ENCODE data around the gene AXIN1.
"Not testable (repeated sequence)": the region's sequence is repeated elsewhere in the genome, so short reads cannot be mapped to it uniquely, and the experiment has no call there.

Gene AXIN1

DNA sequence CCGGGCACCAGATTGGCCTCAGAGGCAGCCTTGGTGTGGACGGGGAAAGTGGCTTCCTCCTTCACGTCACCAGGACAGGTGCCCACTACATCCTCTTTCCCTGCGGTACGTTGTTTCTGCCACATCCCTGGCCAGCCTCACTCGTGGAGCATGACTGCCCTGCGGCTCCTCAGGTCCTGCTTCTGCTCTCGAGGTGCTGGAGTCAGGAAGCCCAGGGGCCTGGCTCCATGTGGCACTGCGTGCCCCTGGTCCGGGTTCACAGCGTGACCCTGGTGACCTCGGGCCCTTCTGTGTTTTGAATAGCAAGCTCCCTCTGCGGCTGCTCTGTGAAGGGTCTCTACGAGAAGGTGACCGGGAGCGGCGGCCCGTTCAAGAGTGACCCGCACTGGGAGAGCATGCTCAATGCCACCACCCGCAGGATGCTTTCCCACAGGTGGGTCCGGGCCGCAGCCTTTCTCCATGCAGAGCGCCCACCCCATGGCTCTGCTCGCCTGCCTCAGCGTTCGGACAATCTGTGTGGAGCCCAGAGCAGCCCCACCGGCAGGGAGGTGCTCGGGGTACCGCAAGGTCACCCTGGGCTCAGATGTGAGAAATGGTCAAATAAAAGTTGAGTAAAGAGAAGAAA is 90.3 kb downstream of the AXIN1 start:
- no peak for DNase-seq

DNA sequence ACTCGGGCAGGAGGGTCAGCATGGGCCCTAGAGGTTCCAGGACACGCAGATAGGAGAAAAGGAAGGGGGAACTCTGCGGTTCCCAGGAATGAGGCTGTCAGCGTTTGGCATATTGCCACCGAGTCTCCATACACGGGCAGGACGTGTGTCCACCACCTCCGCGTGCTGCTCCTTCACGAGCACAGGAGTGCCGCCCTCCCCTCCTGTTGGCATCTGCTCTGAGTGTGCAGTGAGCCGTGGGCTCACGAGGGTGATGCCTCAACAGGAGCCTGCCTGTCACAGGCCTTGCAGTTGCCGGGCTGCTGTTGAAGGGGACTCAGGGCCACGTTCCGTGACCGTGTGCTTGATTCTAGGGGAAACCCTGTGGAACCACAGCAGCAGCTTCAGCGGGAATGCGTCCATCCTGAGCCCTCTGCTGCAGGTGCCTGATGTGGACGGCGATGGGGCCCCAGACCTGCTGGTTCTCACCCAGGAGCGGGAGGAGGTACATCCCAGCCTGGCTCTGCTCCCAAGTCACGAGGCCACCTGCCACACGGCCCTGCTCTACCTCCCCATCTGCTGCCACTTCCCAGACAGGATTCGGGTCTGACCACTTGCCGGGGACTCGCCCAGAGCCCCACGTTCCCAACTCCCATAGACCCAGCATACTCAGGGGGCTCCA is 91.4 kb downstream of the AXIN1 start:
- DNase-seq: no peak

GRCh38 chr16:260326-260725 is 92.2 kb downstream of the AXIN1 start:
- no peak for DNase-seq

DNA sequence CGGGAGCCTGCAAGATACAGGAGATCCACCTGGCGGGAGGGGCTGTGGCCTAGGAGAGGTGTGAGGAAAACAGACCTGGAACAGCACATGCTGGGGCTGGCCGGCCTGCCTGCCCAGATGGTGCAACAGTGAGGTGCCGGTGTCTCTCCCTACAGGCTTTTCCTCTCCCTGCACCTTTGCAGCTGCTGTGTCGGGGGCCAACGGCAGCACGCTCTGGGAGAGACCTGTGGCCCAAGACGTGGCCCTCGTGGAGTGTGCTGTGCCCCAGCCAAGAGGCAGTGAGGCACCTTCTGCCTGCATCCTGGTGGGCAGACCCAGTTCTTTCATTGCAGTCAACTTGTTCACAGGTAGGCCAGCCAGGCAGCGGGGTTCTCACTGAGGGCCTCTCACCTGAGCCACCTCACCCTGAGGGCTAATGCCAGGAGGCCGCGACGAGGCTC is 92.7 kb downstream of the AXIN1 start:
- no peak for DNase-seq

DNA sequence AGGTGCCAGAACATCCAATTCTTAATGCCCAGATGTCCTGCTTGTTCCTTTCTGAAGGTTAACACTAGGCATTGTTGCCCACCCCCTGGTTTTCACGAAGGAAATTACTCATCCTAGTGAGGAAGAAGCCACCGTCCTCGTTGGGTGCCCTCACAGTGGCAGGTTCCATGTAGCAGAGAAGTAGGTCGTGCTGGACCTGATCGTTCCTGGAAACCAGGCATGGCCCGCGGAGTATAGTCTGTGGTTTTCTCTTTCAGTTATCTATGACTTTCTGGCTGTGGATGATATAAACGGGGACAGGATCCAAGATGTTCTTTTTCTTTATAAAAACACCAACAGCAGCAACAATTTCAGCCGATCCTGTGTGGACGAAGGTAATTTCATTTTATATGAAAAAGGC is 93.3 kb downstream of the AXIN1 start:
- no peak for DNase-seq

DNA sequence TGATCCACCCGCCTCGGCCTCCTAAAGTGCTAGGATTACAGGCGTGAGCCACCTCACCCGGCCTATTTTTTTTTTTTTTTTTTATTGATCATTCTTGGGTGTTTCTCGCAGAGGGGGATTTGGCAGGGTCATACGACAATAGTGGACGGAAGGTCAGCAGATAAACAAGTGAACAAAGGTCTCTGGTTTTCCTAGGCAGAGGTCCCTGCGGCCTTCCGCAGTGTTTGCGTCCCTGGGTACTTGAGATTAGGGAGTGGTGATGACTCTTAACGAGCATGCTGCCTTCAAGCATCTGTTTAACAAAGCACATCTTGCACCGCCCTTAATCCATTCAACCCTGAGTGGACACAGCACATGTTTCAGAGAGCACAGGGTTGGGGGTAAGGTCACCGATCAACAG is 94.4 kb downstream of the AXIN1 start:
- DNase-seq: not testable (repeated sequence)

GRCh38 chr16:255183-255582 is 97.3 kb downstream of the AXIN1 start:
- DNase-seq: no peak

DNA sequence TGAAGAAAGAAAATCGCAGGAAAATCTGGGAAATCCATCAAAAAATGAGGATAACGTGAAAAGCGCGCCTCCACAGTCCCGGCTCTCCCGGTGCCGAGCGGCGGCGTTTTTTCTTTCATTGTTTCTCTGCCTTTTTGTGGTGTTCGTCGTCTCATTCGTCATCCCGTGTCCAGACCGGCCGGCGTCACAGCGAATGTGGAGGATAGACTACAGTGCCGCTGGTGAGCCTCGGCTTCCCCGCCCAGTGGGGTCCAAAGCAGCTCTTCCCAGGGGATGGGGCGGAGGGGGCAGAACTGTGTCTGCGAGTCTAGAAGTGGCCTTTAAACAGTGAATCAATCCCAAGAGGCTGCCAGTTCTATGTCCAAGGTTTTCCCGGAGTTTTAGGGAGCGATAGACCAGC is 98.1 kb downstream of the AXIN1 start:
- DNase-seq: no peak

- no peak for DNase-seq
Measured at GRCh38 chr16:253833-254232, 98.7 kb downstream of the AXIN1 start.

DNA sequence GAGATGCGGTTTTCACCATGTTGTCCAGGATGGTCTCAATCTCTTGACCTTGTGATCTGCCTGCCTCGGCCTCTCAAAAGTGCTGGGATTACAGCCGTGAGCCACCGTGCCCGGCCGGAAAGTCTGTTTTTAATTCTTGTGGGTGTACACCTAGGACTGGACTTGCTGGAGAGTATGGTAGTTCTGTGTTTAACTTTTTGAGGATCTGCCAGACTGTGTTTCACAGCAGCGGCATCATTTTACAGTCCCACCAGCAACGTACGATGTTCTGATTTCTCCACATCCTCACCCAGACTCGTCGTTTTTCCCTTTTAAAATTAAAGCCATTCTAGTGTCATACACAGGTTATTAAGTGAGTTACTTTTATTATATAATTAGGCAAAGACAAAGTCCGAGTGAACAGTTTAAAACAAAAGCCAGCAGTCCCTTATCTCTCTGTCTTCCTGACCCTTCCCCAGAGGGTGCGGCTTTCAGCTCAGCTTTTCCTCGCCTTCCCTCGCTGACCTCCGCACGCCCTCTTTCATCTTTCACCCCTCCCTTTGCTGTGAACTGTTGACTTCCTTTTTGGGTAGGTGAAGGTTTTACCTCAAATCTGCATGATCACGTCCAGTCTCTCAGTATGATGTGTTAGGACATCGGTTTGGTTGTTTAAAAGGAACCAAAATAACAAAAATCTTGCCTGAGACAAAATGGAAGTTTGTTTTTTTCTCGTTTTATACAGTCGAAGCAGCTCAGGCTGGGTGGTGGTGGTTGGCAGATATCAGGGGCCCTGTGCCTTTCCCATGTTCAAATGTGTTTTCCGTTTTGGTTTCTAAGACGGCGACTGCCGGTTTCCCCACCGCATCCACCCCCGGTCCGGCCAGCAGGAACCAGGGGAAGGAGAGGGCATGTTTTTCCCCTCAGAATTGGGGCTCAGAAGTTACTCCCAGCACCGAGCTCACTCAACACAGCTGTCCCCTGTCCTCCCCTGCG is 99.9 kb downstream of the AXIN1 start:
- DNase-seq: no peak

GRCh38 chr16:249431-249830 is 103.1 kb downstream of the AXIN1 start:
- DNase-seq: no peak

- DNase-seq: no peak
Measured at GRCh38 chr16:247027-247426, 105.5 kb downstream of the AXIN1 start.

GRCh38 chr16:245105-245504 is 107.4 kb downstream of the AXIN1 start:
- no peak for DNase-seq

DNA sequence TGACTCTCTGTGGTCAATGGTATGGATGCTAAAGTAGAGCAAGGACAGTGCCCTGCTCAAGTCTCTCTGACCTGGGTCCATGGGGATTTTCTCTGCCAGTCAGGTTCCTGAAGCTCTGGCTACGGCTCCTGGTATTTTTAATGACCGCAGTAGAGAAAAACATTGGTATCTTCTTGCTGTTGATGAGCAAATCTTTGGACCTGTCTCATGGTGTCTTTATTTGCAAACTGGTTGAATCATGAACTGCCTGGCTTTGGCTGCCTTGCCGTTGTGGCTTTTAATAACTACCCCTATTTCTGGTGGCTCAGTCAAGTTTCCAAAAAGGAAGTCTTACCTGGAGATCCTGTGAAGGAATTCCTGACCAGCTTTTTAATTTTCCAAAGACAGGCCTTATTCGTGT is 109.2 kb downstream of the AXIN1 start:
- no peak for DNase-seq

- no peak for DNase-seq
Measured at GRCh38 chr16:242281-242680, 110.2 kb downstream of the AXIN1 start.

- DNase-seq: no peak
Measured at GRCh38 chr16:240559-240958, 112.0 kb downstream of the AXIN1 start.

DNA sequence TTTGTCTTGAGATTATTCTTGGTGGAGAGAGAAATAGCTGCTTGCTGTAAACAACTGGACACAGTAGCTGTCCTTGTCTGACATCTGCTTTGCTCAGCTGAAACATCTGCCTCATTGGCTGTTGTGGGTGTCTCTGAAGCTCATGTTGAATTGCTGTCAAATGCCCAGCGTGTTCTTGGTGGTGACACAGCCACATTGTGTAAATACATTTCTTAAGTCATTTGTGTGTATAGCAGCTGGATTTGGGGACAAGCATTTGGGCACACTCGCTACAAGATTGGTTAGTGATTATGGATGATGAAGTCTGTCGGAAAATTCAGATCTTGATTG is 112.6 kb downstream of the AXIN1 start:
- no peak for DNase-seq
